Peyer's patch (tissue), 4 donors: ENCODE data around the gene TBC1D8B. TPM values are rescaled to one million over a fixed set of nuclear protein-coding genes. Genes with fewer than 3 reads are reported as not detected.

Experiments used
- DNase-seq, 3 donors: peaks; one replicate each; pipeline ENCODE4 v3.0.0-alpha.2; 2017 to 2019
- H3K27ac ChIP-seq, 4 donors: fragments of 200-600 bp; sonication (generic); one replicate each; pipeline ENCODE4 v1.5.1; 2016 to 2019
- H3K27me3 ChIP-seq, 2 donors: fragments of 200-600 bp; sonication (generic); one replicate each; pipeline ENCODE4 v1.5.1; 2019
- H3K36me3 ChIP-seq, 3 donors: fragments of 200-600 bp; sonication (generic); one replicate each; pipeline ENCODE4 v1.5.1; 2016 to 2019
- H3K4me1 ChIP-seq, 4 donors: fragments of 200-600 bp; sonication (generic); one replicate each; pipeline ENCODE4 v1.5.1; 2016 to 2019
- H3K4me3 ChIP-seq, 4 donors: fragments of 200-600 bp; sonication (generic); 1 replicate in 3 of 4; 2 replicates in 1 of 4; pipeline ENCODE4 v1.5.1; 2016 to 2019; ENCODE audit warnings: mild to moderate bottlenecking in 1 of 4
- H3K9me3 ChIP-seq, 4 donors: fragments of 200-600 bp; sonication (generic); one replicate each; pipeline ENCODE4 v1.5.1; 2016 to 2019; ENCODE audit warnings: mild to moderate bottlenecking in 1 of 4
- POLR2A ChIP-seq, 2 donors: fragments of 450-650 bp; IDR thresholded peaks; one replicate each; pipeline ENCODE4 v1.5.1; 2017; ENCODE audit warnings: antibody characterized with exemption in 2 of 2, mild to moderate bottlenecking in 2 of 2, moderate library complexity in 2 of 2
- total RNA-seq, 4 donors: library from RNA; depleted of rRNA; stranded (reverse); fragments of >200 nt; gene quantifications; one replicate each; pipeline ENCODE4 v1.1.0, GENCODE V29; 2016
- TF ChIP-seq, protein P1 (sequence below), 6 experiments: fragments of 450-650 bp in 4 of 6; fragments of 200-600 bp in 2 of 6; sonication (generic) in 1 of 6; IDR thresholded peaks; one replicate each; pipeline ENCODE4 v1.5.1; 2017 to 2019; ENCODE audit warnings: antibody characterized with exemption in 6 of 6, mild to moderate bottlenecking in 3 of 6, moderate library complexity in 1 of 6

Gene TBC1D8B
- total RNA-seq, 4 donors from 2014 or later = 12.4 to 15.6 (median 14.2) TPM

DNA sequence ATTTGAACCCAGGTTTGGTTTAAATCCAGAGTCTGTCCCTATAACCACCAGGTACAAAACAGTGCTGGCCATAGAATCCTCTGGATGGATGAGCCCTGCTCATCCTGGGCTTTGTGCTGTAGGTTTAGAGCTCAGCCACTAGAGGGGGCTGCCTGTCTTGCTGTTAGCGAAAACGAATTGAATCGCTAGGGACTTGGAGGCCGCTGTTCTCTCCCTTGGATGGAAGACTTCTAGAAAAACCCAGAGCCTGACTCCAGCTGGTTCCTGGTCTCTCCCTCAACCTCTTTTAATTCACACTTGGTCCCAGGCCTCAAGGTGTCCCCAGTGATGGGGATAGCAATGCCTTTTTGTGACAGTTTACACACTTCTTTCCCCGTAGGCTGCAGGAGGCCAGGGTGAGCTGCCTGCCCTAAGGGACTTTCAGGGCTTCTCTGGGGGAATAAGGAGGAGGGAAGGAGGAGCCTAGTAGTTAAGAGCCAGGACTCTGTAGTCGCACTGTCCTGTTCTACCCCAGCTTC lies 92.0 kb downstream of the TBC1D8B start:
- peak in 2 of 3 donors; percentile 54 to 72 for DNase-seq
- Histone ChIP-seq H3K36me3 (no peaks in the 10 kb centered on the region), H3K27me3 (no peaks in the 10 kb centered on the region), H3K4me3 (no peak overlapping the region), H3K4me1 (peaks cover 0 to 7% (median 0%) of the 10 kb centered on the region in 4 donors), H3K27ac (no peak overlapping the region), H3K9me3 (no peaks in the 10 kb centered on the region)
- TF ChIP-seq POLR2A (IDR thresholded peaks at IDR 0.05) = no peak
- TF ChIP-seq, protein P1, sequence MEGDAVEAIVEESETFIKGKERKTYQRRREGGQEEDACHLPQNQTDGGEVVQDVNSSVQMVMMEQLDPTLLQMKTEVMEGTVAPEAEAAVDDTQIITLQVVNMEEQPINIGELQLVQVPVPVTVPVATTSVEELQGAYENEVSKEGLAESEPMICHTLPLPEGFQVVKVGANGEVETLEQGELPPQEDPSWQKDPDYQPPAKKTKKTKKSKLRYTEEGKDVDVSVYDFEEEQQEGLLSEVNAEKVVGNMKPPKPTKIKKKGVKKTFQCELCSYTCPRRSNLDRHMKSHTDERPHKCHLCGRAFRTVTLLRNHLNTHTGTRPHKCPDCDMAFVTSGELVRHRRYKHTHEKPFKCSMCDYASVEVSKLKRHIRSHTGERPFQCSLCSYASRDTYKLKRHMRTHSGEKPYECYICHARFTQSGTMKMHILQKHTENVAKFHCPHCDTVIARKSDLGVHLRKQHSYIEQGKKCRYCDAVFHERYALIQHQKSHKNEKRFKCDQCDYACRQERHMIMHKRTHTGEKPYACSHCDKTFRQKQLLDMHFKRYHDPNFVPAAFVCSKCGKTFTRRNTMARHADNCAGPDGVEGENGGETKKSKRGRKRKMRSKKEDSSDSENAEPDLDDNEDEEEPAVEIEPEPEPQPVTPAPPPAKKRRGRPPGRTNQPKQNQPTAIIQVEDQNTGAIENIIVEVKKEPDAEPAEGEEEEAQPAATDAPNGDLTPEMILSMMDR (IDR thresholded peaks at IDR 0.05) = peak in 5 of 6 experiments; percentile 22 to 73 (median 66)

DNA sequence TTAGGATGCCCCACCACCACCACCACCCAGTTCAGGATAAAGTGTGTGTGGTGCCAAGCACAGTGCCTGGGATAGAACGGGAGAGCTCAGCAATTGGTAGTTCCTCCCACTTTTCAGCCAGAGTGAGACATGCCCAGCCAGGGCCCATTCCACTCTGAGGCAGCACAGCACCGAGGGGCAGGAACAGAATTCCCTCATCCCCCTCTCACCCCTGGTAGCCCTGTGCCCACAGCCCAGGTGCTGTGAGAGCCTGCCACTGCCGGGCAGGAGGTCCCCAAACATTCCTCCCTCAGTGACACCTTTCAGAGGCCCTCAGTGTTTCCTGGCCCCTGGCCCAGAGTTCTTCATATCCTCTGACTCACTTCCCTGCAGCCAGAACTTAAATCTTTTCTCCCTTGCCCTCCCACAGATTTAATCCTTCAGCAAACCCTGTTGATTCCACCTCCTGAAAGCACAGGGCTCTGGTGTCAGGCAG lies 92.5 kb downstream of the TBC1D8B start:
- Histone ChIP-seq H3K4me3 (no peak overlapping the region), H3K27ac (no peak overlapping the region), H3K4me1 (peaks cover 0 to 7% (median 0%) of the 10 kb centered on the region in 4 donors), H3K27me3 (no peaks in the 10 kb centered on the region), H3K9me3 (no peaks in the 10 kb centered on the region), H3K36me3 (no peaks in the 10 kb centered on the region)
- DNase-seq = no peak
- no peak for TF ChIP-seq POLR2A (IDR thresholded peaks at IDR 0.05)
- TF ChIP-seq, protein P1 (IDR thresholded peaks at IDR 0.05) = no peak

DNA sequence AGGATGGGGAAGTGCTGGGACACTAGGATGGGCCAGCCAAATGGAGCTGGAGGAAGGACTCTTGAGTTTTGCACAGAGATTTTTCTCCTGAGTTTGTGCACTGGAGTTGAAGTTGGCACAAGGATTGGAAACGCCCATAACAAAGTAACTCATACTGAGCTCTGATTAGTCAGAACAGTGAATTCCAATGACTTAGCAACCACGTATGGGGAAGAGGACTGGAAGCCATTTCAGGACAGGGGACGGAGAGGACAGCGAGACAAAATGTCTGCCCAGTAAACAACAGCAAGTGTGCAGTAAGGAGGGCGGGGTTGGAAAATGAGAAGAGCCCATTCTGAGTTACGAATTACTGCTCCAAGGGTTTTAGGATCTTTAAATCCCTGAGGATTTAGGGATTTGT lies 94.8 kb downstream of the TBC1D8B start:
- Histone ChIP-seq H3K36me3 (no peaks in the 10 kb centered on the region), H3K27ac (no peak overlapping the region), H3K9me3 (no peaks in the 10 kb centered on the region), H3K4me1 (peaks cover 0 to 7% (median 0%) of the 10 kb centered on the region in 4 donors), H3K27me3 (no peaks in the 10 kb centered on the region), H3K4me3 (no peak overlapping the region)
- TF ChIP-seq, protein P1 (IDR thresholded peaks at IDR 0.05) = no peak
- TF ChIP-seq POLR2A (IDR thresholded peaks at IDR 0.05) = no peak
- no peak for DNase-seq

DNA sequence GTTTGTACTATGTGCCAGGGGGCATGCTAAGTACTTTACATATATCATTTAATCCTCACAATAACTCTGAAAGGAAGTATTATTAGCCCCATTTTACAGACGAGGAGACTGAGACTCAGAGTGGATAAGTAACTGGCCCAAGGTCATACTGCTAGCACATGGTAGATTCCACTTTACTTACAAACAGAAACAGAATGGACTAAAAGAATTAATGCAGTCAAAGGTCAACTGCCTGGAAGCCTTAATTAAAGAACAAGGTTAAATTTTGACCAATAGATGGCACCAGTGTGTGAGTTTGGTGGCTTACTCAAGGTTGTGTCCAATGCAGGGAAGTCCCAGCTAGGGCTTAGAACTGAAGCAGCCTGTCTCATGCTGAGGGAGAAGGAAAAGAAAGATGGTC lies 96.0 kb downstream of the TBC1D8B start:
- TF ChIP-seq, protein P1 (IDR thresholded peaks at IDR 0.05) = peak in 4 of 6 experiments; percentile 11 to 73 (median 58)
- no peak for TF ChIP-seq POLR2A (IDR thresholded peaks at IDR 0.05)
- no peak for DNase-seq

DNA sequence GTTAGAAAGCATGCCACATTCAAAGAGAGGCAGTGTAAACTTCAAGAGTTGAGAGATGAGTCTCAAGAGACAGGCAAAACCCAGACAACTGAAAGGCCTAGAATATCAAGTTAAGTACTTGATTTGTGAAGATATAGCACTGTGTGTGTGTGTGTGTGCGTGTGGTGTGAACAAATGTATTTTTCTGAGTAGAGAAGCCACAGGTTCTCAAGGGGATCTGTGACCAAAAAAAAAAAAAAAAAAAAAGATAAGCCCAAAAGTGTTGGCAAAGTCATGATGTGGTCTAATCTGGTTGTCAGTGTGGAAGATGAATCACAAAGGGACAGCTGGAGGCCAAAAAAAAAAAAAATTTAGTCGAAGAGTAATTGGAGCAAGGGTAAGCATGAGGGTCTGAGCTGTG lies 96.8 kb downstream of the TBC1D8B start:
- no peak for DNase-seq
- no peak for TF ChIP-seq POLR2A (IDR thresholded peaks at IDR 0.05)
- TF ChIP-seq, protein P1 (IDR thresholded peaks at IDR 0.05) = no peak
- H3K27ac ChIP-seq = no peak overlapping the region
- H3K9me3 ChIP-seq = no peaks in the 10 kb centered on the region
- H3K4me3 ChIP-seq = no peak overlapping the region
- H3K4me1 ChIP-seq = peaks cover 0 to 7% (median 0%) of the 10 kb centered on the region in 4 donors
- H3K27me3 ChIP-seq = no peaks in the 10 kb centered on the region
- no peaks in the 10 kb centered on the region for H3K36me3 ChIP-seq

More for the DNA sequence above, 96.0 kb downstream of the TBC1D8B start:
- H3K27ac ChIP-seq = no peak overlapping the region
- no peaks in the 10 kb centered on the region for H3K27me3 ChIP-seq
- H3K9me3 ChIP-seq = no peaks in the 10 kb centered on the region
- no peaks in the 10 kb centered on the region for H3K36me3 ChIP-seq
- peaks cover 0 to 7% (median 0%) of the 10 kb centered on the region in 4 donors for H3K4me1 ChIP-seq
- H3K4me3 ChIP-seq = no peak overlapping the region
